Measurements from ENCODE around the gene SETD6. TPM values are rescaled to one million over a fixed set of nuclear protein-coding genes. Genes with fewer than 3 reads are reported as not detected.

SETD6 gene
- total RNA-seq, 1 donor from 2014 or later: 25.0 TPM

DNA sequence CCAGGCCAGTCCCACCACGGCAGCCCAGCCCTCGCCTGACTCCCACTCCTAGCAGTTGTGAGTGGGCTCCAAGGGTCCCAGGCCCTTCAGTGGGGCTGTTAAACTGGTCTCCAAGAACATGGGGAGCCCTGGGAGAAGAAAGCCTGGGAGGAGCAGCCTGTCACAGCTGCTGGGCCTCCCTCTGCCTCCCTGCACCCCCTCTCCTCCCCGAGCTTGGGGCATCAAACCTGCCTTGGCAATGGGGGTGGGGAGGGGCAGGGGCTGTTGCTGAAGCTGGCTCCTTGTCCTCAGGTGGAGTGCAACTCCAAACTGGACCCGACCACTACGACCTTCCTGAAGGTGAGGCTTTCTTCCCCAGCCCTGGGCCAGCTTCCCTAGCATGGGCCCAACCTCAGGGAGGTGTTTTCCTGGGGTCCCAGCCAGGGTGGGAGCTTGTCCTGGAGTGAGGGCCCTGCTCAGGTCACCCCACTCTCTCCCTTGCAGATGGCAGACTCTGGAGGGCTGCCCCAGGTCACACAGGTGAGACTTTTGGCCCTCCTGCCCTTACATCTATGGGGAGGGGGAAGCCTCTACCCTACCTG lies 6.6 kb upstream of the SETD6 start:
- H3K4me3 ChIP-seq (ENCODE audit: low read depth, low read length): no peak overlapping the region
- no peak for DNase-seq (ENCODE audit: low read depth)
- no peak for TF ChIP-seq CTCF (conservative IDR thresholded peaks at IDR 0.05; ENCODE audit: low read depth, low read length)

- no peak overlapping the region for H3K4me3 ChIP-seq (ENCODE audit: low read depth, low read length)
- no peak for TF ChIP-seq CTCF (conservative IDR thresholded peaks at IDR 0.05; ENCODE audit: low read depth, low read length)
- DNase-seq (ENCODE audit: low read depth): no peak
Measured at GRCh38 chr16:58509256-58510096, 5.8 kb upstream of the SETD6 start.

GRCh38 chr16:58510097-58510775 lies 5.1 kb upstream of the SETD6 start:
- no peak for TF ChIP-seq CTCF (conservative IDR thresholded peaks at IDR 0.05; ENCODE audit: low read depth, low read length)
- H3K4me3 ChIP-seq (ENCODE audit: low read depth, low read length): no peak overlapping the region
- DNase-seq (ENCODE audit: low read depth): no peak

- H3K4me3 ChIP-seq (ENCODE audit: low read depth, low read length): no peak overlapping the region
- no peak for DNase-seq (ENCODE audit: low read depth)
- no peak for TF ChIP-seq CTCF (conservative IDR thresholded peaks at IDR 0.05; ENCODE audit: low read depth, low read length)
Measured at GRCh38 chr16:58510776-58511628, 4.3 kb upstream of the SETD6 start.

GRCh38 chr16:58511933-58512815 lies 3.1 kb upstream of the SETD6 start:
- peak; percentile 83 for TF ChIP-seq CTCF (conservative IDR thresholded peaks at IDR 0.05; ENCODE audit: low read depth, low read length)
- DNase-seq (ENCODE audit: low read depth): no peak

GRCh38 chr16:58513874-58514273 lies 1.4 kb upstream of the SETD6 start:
- no peak for DNase-seq (ENCODE audit: low read depth)
- TF ChIP-seq CTCF (conservative IDR thresholded peaks at IDR 0.05; ENCODE audit: low read depth, low read length): no peak
- H3K4me3 ChIP-seq (ENCODE audit: low read depth, low read length): no peak overlapping the region

More at GRCh38 chr16:58511933-58512815, 3.1 kb upstream of the SETD6 start:
- no peak overlapping the region for H3K4me3 ChIP-seq (ENCODE audit: low read depth, low read length)

Measured in epithelial cell of proximal tubule (primary cell).